ENCODE measurements around the gene UPK1A.

UPK1A gene

DNA sequence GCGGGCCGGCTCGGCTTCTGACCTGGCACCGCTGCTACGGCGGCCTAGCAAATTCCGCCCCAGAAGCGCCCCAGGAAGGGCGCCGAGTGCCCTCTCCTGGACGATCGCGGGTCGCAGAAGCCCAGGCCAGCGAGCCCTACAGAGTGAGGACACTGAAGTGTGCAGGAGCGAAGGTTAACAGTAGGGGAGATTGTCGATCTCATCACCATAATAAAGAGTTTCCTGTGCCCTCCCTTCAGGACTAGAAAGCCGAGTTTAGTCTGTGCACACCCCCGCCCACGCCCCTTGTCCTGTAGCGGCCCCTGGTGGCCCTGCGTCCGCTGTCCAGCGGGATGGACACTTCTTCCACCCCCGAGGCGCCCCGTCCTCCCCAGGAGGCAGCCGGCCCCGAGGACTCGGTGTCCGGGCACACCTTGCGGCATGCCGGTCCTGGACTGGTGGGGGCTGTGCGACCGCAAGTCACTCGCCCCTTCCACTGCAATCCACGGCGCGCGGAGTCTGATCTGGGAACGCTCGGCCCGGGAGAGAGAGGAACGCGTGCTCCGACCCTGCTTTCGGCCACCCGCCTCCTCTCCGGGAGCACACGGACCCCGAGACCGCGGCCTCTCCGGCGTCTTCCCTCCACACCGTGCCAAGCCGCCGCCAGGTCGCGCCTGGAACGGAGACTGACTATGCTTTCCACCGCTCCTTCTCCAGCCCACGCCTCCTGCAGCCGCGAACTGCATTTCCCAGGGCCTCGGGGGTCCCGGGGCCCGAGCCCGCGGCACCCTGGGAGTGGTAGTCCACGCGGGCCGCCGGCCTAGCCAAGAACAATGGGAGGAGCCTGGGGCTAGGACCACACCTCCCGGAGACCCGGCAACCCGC, 50.7 kb downstream of the UPK1A start:
- Histone ChIP-seq H2AK5ac (ENCODE audit: low read length) (no peak overlapping the region), H3K36me3 (ENCODE audit: control insufficient read depth in 1 of 2, insufficient read depth in 2 of 2, low read length in 2 of 2) (peaks cover 21 to 22% of the 10 kb centered on the region in 2 experiments), H3K4me1 (ENCODE audit: control insufficient read depth in 1 of 2, insufficient read depth in 2 of 2, low read length in 2 of 2) (peaks cover 10 to 15% of the 10 kb centered on the region in 2 experiments), H3K14ac (ENCODE audit: low read length) (peak overlapping the region; percentile 40), H3K23ac (ENCODE audit: low read length) (no peak overlapping the region), H3K4me3 (ENCODE audit: low read depth, low read length) (peak overlapping the region; percentile 78), H3K27me3 (ENCODE audit: insufficient read depth, low read length) (no peaks in the 10 kb centered on the region), H3K4me2 (ENCODE audit: low read length) (peak overlapping the region; percentile 98), H2BK120ac (ENCODE audit: insufficient read depth, low read length, poor library complexity) (no peak overlapping the region), H3K27ac (ENCODE audit: low read depth, low read length) (peak overlapping the region; percentile 32), H2BK5ac (ENCODE audit: low read depth, low read length, poor library complexity) (peak overlapping the region; percentile 3), H4K91ac (ENCODE audit: low read depth, low read length) (peak overlapping the region; percentile 21), H3K79me2 (ENCODE audit: control insufficient read depth, insufficient read depth, low read length, poor library complexity) (peaks cover 10% of the 10 kb centered on the region), H4K8ac (ENCODE audit: low read depth, low read length) (peak overlapping the region; percentile 82), H2BK12ac (ENCODE audit: low read length) (no peak overlapping the region), H3K4ac (ENCODE audit: low read depth, low read length) (peak overlapping the region; percentile 18), H3K79me1 (ENCODE audit: low read length) (peaks cover 6% of the 10 kb centered on the region), H3K9ac (ENCODE audit: low read length) (peak overlapping the region; percentile 79), H3K9me3 (ENCODE audit: insufficient read depth, low read depth, low read length) (no peaks in the 10 kb centered on the region), H2AFZ (ENCODE audit: insufficient read depth, low read length, poor library complexity) (peak overlapping the region; percentile 82), H3K18ac (ENCODE audit: low read length) (peak overlapping the region; percentile 65), H4K12ac (ENCODE audit: low read depth, low read length) (peak overlapping the region; percentile 43)
- DNase-seq: peak; percentile 86 to 95
- no CpG with 5 or more reads among the region's 77 CpGs for WGBS (ENCODE audit: extremely low coverage, insufficient coverage, insufficient read length)

DNA sequence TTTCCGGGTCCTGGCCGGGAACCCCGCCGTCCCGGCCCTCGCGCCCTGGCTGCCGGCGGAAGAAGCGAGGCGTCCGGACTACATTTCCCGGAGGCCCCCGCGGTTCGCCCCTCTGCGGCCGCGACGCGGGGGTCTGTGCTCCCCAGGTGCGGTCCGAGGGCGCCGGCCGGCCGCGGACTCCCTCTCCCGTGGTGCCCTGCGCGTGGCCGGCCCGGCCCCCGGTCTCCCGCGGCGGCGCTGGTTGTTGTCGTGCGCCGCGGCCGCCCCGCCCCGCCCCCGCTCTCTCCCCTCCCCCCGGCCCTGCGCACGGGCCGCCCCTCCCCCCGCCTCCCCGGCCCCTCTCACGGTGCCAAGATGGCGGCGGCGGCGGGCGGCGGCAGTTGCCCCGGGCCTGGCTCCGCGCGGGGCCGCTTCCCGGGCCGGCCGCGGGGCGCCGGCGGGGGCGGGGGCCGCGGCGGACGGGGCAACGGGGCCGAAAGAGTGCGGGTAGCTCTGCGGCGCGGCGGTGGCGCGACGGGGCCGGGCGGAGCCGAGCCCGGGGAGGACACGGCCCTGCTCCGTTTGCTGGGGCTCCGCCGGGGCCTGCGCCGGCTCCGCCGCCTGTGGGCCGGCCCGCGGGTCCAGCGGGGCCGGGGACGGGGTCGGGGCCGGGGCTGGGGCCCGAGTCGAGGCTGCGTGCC, 51.5 kb downstream of the UPK1A start, which contains the start of gene KMT2B:
TSS of gene KMT2B (plus strand) at position 339 of the 680 bp plus-strand sequence. CDS start at position 355, 16 bp downstream.
- peak within 1 kb of the TSS; percentile 31 for H4K12ac ChIP-seq (ENCODE audit: low read depth, low read length)
- peak within 1 kb of the TSS; percentile 91 for H3K9ac ChIP-seq (ENCODE audit: low read length)
- H3K27ac ChIP-seq (ENCODE audit: low read depth, low read length): peak within 1 kb of the TSS; percentile 62
- peaks cover 6% of the 10 kb centered on the region for H3K79me1 ChIP-seq (ENCODE audit: low read length)
- peak within 1 kb of the TSS; percentile 88 for H3K4me3 ChIP-seq (ENCODE audit: low read depth, low read length)
- no peaks in the 10 kb centered on the region for H3K9me3 ChIP-seq (ENCODE audit: insufficient read depth, low read depth, low read length)
- peak within 1 kb of the TSS; percentile 82 for H2AFZ ChIP-seq (ENCODE audit: insufficient read depth, low read length, poor library complexity)
- no peak within 1 kb of the TSS for H2BK12ac ChIP-seq (ENCODE audit: low read length)
- peak within 1 kb of the TSS; percentile 40 for H3K14ac ChIP-seq (ENCODE audit: low read length)
- H3K4me1 ChIP-seq (ENCODE audit: control insufficient read depth in 1 of 2, insufficient read depth in 2 of 2, low read length in 2 of 2): peaks cover 10 to 15% of the 10 kb centered on the region in 2 experiments
- WGBS (ENCODE audit: extremely low coverage, insufficient coverage, insufficient read length): no CpG with 5 or more reads among the region's 109 CpGs
- H3K23ac ChIP-seq (ENCODE audit: low read length): no peak within 1 kb of the TSS
- DNase-seq: no peak
- H3K79me2 ChIP-seq (ENCODE audit: control insufficient read depth, insufficient read depth, low read length, poor library complexity): peaks cover 10% of the 10 kb centered on the region
- H3K36me3 ChIP-seq (ENCODE audit: control insufficient read depth in 1 of 2, insufficient read depth in 2 of 2, low read length in 2 of 2): peaks cover 29% of the 10 kb centered on the region in 2 experiments
- no peaks in the 10 kb centered on the region for H3K27me3 ChIP-seq (ENCODE audit: insufficient read depth, low read length)
- peak within 1 kb of the TSS; percentile 42 for H3K4ac ChIP-seq (ENCODE audit: low read depth, low read length)
- peak within 1 kb of the TSS; percentile 65 for H3K18ac ChIP-seq (ENCODE audit: low read length)
- peak within 1 kb of the TSS; percentile 56 for H4K91ac ChIP-seq (ENCODE audit: low read depth, low read length)
- H2BK5ac ChIP-seq (ENCODE audit: low read depth, low read length, poor library complexity): peak within 1 kb of the TSS; percentile 3
- H2AK5ac ChIP-seq (ENCODE audit: low read length): no peak within 1 kb of the TSS
- H4K8ac ChIP-seq (ENCODE audit: low read depth, low read length): peak within 1 kb of the TSS; percentile 82
- no peak within 1 kb of the TSS for H2BK120ac ChIP-seq (ENCODE audit: insufficient read depth, low read length, poor library complexity)
- H3K4me2 ChIP-seq (ENCODE audit: low read length): peak within 1 kb of the TSS; percentile 98

DNA sequence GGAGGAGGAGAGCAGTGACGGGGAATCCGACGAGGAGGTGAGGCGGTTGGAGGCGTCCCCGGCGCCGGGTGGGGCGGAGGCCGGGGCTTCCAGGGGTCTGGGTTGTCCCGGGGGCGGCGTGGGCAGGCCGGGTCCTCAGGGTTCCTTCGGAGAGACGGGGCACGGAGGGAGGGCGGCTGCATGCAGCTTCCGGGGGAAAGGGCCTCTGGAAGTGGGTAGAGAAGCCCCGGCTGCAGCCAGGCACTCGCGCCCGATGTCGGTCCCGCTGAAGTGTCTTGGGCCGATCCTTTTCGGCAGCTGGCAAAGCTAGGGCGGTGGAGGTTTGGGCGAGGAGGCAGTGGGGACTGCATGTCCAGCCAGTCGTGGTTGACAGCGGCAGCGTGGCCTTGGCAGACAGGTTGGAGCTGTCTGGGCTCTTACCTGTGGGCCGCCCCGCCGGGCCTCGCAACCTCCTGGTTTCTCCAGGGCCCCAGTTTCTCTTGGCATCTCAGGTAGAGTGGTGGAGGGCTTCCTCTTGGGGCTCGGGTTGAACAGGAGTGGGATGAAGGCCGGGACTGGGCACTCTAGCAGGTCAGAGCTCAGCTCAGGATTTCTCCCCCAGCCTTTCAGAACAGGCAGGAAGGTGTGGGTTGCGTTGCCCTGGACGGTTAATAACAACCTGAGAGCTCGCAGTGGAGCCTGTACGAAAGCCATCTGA, 52.2 kb downstream of the UPK1A start:
- Histone ChIP-seq H3K36me3 (ENCODE audit: control insufficient read depth in 1 of 2, insufficient read depth in 2 of 2, low read length in 2 of 2) (peaks cover 36% of the 10 kb centered on the region in 2 experiments), H4K12ac (ENCODE audit: low read depth, low read length) (peak overlapping the region; percentile 31), H3K14ac (ENCODE audit: low read length) (peak overlapping the region; percentile 18), H3K4me3 (ENCODE audit: low read depth, low read length) (peak overlapping the region; percentile 88), H4K8ac (ENCODE audit: low read depth, low read length) (peak overlapping the region; percentile 0), H2AFZ (ENCODE audit: insufficient read depth, low read length, poor library complexity) (no peak overlapping the region), H3K18ac (ENCODE audit: low read length) (no peak overlapping the region), H3K9me3 (ENCODE audit: insufficient read depth, low read depth, low read length) (no peaks in the 10 kb centered on the region), H3K79me1 (ENCODE audit: low read length) (peaks cover 6% of the 10 kb centered on the region), H3K4me2 (ENCODE audit: low read length) (peak overlapping the region; percentile 90), H4K91ac (ENCODE audit: low read depth, low read length) (peak overlapping the region; percentile 56), H3K27me3 (ENCODE audit: insufficient read depth, low read length) (no peaks in the 10 kb centered on the region), H3K27ac (ENCODE audit: low read depth, low read length) (peak overlapping the region; percentile 62), H3K4ac (ENCODE audit: low read depth, low read length) (peak overlapping the region; percentile 9), H3K23ac (ENCODE audit: low read length) (no peak overlapping the region), H3K4me1 (ENCODE audit: control insufficient read depth in 1 of 2, insufficient read depth in 2 of 2, low read length in 2 of 2) (peaks cover 10 to 15% of the 10 kb centered on the region in 2 experiments), H2BK120ac (ENCODE audit: insufficient read depth, low read length, poor library complexity) (no peak overlapping the region), H2BK5ac (ENCODE audit: low read depth, low read length, poor library complexity) (no peak overlapping the region), H2BK12ac (ENCODE audit: low read length) (no peak overlapping the region), H3K9ac (ENCODE audit: low read length) (peak overlapping the region; percentile 91), H3K79me2 (ENCODE audit: control insufficient read depth, insufficient read depth, low read length, poor library complexity) (peaks cover 10% of the 10 kb centered on the region), H2AK5ac (ENCODE audit: low read length) (no peak overlapping the region)
- peak; percentile 19 to 59 for DNase-seq
- no CpG with 5 or more reads among the region's 42 CpGs for WGBS (ENCODE audit: extremely low coverage, insufficient coverage, insufficient read length)

Measured in trophoblast cell (in vitro differentiated cells and primary cell).